SK-N-SH (cell line): ENCODE data around the gene CCDC89.

Experiments used
- ELF1 ChIP-seq: IDR thresholded peaks from 2 replicates; pipeline ENCODE4 v1.4.0; 2012
- EP300 ChIP-seq, 2 experiments: IDR thresholded peaks; 2 replicates each; pipeline versions ENCODE4 v1.4.0 to v1.6.1; 2012; ENCODE audit warnings: borderline replicate concordance in 1 of 2, low read depth in 1 of 2, low read length in 1 of 2
- MEF2A ChIP-seq: IDR thresholded peaks from 2 replicates; pipeline ENCODE4 v1.4.0; 2012; ENCODE audit warnings: low read depth, borderline replicate concordance
- RAD21 ChIP-seq: IDR thresholded peaks from 2 replicates; pipeline ENCODE4 v1.6.1; 2012; ENCODE audit warnings: mild to moderate bottlenecking, low read length
- TEAD4 ChIP-seq: IDR thresholded peaks from 2 replicates; pipeline ENCODE4 v1.4.0; 2012; ENCODE audit warnings: mild to moderate bottlenecking, borderline replicate concordance; ENCODE audit not compliant: insufficient read depth
- TF ChIP-seq, protein P1 (sequence below): IDR thresholded peaks from 2 replicates; pipeline ENCODE4 v1.4.0; 2012; ENCODE audit warnings: low read depth, borderline replicate concordance
- TF ChIP-seq, protein P2 (sequence below): fragments of 200-600 bp; sonication (generic); IDR thresholded peaks from 2 replicates; pipeline ENCODE4 v1.6.1; 2017; ENCODE audit warnings: antibody characterized with exemption, mild to moderate bottlenecking, moderate library complexity
- TF ChIP-seq, protein P3 (sequence below): IDR thresholded peaks from 2 replicates; pipeline ENCODE4 v1.4.0; 2012; ENCODE audit warnings: low read depth, borderline replicate concordance
- TF ChIP-seq, protein P4 (sequence below): fragments of 150-350 bp; IDR thresholded peaks from 2 replicates; pipeline ENCODE4 v1.6.1; 2017; ENCODE audit warnings: antibody characterized with exemption, low read length, low read depth, borderline replicate concordance

DNA sequence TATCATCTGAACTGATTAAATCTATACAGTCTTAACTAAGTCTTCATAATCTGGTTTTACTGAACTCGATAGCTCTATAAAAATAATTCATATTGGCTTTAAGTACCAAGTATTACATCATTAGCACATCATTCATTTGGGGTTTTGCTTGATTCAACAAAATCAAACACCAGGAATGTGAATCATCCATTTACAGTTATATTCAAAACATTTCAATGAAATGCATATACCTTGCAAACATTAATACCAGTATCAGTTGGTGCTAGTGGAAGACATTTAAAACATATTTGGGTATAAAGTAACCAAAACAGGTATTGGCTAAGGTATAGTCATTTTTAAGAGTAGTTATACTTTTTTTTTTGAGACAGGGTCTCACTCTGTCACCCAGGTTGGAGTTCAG is 12.2 kb upstream of the CCDC89 start:
- TF ChIP-seq, protein P1, sequence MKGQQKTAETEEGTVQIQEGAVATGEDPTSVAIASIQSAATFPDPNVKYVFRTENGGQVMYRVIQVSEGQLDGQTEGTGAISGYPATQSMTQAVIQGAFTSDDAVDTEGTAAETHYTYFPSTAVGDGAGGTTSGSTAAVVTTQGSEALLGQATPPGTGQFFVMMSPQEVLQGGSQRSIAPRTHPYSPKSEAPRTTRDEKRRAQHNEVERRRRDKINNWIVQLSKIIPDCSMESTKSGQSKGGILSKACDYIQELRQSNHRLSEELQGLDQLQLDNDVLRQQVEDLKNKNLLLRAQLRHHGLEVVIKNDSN, result no peak
- no peak for TF ChIP-seq TEAD4
- TF ChIP-seq EP300 (IDR thresholded peaks at IDR 0.05; ENCODE audit: borderline replicate concordance in 1 of 2, low read depth in 1 of 2, low read length in 1 of 2), result no peak
- TF ChIP-seq, protein P2, sequence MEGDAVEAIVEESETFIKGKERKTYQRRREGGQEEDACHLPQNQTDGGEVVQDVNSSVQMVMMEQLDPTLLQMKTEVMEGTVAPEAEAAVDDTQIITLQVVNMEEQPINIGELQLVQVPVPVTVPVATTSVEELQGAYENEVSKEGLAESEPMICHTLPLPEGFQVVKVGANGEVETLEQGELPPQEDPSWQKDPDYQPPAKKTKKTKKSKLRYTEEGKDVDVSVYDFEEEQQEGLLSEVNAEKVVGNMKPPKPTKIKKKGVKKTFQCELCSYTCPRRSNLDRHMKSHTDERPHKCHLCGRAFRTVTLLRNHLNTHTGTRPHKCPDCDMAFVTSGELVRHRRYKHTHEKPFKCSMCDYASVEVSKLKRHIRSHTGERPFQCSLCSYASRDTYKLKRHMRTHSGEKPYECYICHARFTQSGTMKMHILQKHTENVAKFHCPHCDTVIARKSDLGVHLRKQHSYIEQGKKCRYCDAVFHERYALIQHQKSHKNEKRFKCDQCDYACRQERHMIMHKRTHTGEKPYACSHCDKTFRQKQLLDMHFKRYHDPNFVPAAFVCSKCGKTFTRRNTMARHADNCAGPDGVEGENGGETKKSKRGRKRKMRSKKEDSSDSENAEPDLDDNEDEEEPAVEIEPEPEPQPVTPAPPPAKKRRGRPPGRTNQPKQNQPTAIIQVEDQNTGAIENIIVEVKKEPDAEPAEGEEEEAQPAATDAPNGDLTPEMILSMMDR, result no peak
- TF ChIP-seq MEF2A, result no peak
- TF ChIP-seq RAD21, result no peak
- TF ChIP-seq, protein P3, sequence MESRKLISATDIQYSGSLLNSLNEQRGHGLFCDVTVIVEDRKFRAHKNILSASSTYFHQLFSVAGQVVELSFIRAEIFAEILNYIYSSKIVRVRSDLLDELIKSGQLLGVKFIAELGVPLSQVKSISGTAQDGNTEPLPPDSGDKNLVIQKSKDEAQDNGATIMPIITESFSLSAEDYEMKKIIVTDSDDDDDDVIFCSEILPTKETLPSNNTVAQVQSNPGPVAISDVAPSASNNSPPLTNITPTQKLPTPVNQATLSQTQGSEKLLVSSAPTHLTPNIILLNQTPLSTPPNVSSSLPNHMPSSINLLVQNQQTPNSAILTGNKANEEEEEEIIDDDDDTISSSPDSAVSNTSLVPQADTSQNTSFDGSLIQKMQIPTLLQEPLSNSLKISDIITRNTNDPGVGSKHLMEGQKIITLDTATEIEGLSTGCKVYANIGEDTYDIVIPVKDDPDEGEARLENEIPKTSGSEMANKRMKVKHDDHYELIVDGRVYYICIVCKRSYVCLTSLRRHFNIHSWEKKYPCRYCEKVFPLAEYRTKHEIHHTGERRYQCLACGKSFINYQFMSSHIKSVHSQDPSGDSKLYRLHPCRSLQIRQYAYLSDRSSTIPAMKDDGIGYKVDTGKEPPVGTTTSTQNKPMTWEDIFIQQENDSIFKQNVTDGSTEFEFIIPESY, result no peak
- no peak for TF ChIP-seq ELF1
- TF ChIP-seq, protein P4, sequence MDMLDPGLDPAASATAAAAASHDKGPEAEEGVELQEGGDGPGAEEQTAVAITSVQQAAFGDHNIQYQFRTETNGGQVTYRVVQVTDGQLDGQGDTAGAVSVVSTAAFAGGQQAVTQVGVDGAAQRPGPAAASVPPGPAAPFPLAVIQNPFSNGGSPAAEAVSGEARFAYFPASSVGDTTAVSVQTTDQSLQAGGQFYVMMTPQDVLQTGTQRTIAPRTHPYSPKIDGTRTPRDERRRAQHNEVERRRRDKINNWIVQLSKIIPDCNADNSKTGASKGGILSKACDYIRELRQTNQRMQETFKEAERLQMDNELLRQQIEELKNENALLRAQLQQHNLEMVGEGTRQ, result no peak
